Type B pancreatic cell (in vitro differentiated cells): ENCODE data around the gene ATL3. TPM values are rescaled to one million over a fixed set of nuclear protein-coding genes. Genes with fewer than 3 reads are reported as not detected.

Experiments used
- DNase-seq: peaks from one replicate; pipeline ENCODE4 v3.0.0; 2021; ENCODE audit warnings: mixed read lengths; ENCODE audit not compliant: unreplicated experiment; ENCODE audit errors: extremely low spot score
- H3K27ac Mint-ChIP-seq: 2 replicates; pipeline ENCODE4 v1.8.0; 2021; ENCODE audit warnings: mild to moderate bottlenecking, mixed read lengths
- H3K27me3 Mint-ChIP-seq: 2 replicates; pipeline ENCODE4 v1.8.0; 2021; ENCODE audit warnings: mixed read lengths
- H3K36me3 Mint-ChIP-seq: 2 replicates; pipeline ENCODE4 v1.8.0; 2021; ENCODE audit warnings: mixed read lengths
- H3K4me1 Mint-ChIP-seq: one replicate; pipeline ENCODE4 v1.8.0; 2021; ENCODE audit warnings: mixed read lengths; ENCODE audit not compliant: unreplicated experiment
- H3K4me3 Mint-ChIP-seq: 2 replicates; pipeline ENCODE4 v1.8.0; 2021; ENCODE audit warnings: mild to moderate bottlenecking, mixed read lengths
- H3K9me3 Mint-ChIP-seq: 2 replicates; pipeline ENCODE4 v1.8.0; 2021; ENCODE audit warnings: mixed read lengths
- CTCF ChIP-seq: fragments of 200-600 bp; sonication (generic); conservative IDR thresholded peaks from 2 replicates; pipeline ENCODE4 v1.5.0; 2021; ENCODE audit warnings: antibody characterized with exemption, mild to moderate bottlenecking
- total RNA-seq: library from RNA; stranded (reverse); gene quantifications from 2 replicates; pipeline ENCODE4 v1.2.1, GENCODE V29; 2021; ENCODE audit warnings: low replicate concordance

ATL3 gene
- total RNA-seq, 1 donor from 2014 or later: 21.6 TPM

GRCh38 chr11:63616953-63617352 is 54.2 kb downstream of the ATL3 start:
- H3K4me1 Mint-ChIP-seq: peaks cover 14% of the 10 kb centered on the region
- H3K27me3 Mint-ChIP-seq: peaks cover 12% of the 10 kb centered on the region
- TF ChIP-seq CTCF: no peak
- H3K36me3 Mint-ChIP-seq: no peaks in the 10 kb centered on the region
- H3K4me3 Mint-ChIP-seq: no peak overlapping the region
- no peak overlapping the region for H3K27ac Mint-ChIP-seq
- H3K9me3 Mint-ChIP-seq: no peaks in the 10 kb centered on the region
- DNase-seq: no peak

GRCh38 chr11:63614136-63614671 is 57.0 kb downstream of the ATL3 start, which contains the start of gene PLAAT3:
Gene PLAAT3, minus strand, starts transcription at chr11:63614433. Its CDS starts 419 bp downstream, at chr11:63614014.
- peak within 1 kb of the TSS; percentile 82 for H3K27ac Mint-ChIP-seq
- no peak for DNase-seq
- H3K36me3 Mint-ChIP-seq: no peaks in the 10 kb centered on the region
- no peak for TF ChIP-seq CTCF
- no peaks in the 10 kb centered on the region for H3K9me3 Mint-ChIP-seq
- H3K4me3 Mint-ChIP-seq: peak within 1 kb of the TSS; percentile 88
- peaks cover 15% of the 10 kb centered on the region for H3K27me3 Mint-ChIP-seq
- peaks cover 22% of the 10 kb centered on the region for H3K4me1 Mint-ChIP-seq

- Mint-ChIP-seq H3K27ac (peak overlapping the region; percentile 82), H3K27me3 (peaks cover 15% of the 10 kb centered on the region), H3K4me3 (peak overlapping the region; percentile 88), H3K36me3 (no peaks in the 10 kb centered on the region), H3K9me3 (no peaks in the 10 kb centered on the region), H3K4me1 (peaks cover 26% of the 10 kb centered on the region)
- no peak for TF ChIP-seq CTCF
- no peak for DNase-seq
Measured at GRCh38 chr11:63613517-63614135, 57.5 kb downstream of the ATL3 start.

- Mint-ChIP-seq H3K4me1 (peaks cover 25% of the 10 kb centered on the region), H3K9me3 (no peaks in the 10 kb centered on the region), H3K36me3 (no peaks in the 10 kb centered on the region), H3K4me3 (peak overlapping the region; percentile 88), H3K27ac (no peak overlapping the region), H3K27me3 (peaks cover 15% of the 10 kb centered on the region)
- TF ChIP-seq CTCF: no peak
- DNase-seq: no peak
Measured at GRCh38 chr11:63612181-63612580, 59.0 kb downstream of the ATL3 start.

- H3K9me3 Mint-ChIP-seq: no peaks in the 10 kb centered on the region
- peaks cover 15% of the 10 kb centered on the region for H3K27me3 Mint-ChIP-seq
- no peaks in the 10 kb centered on the region for H3K36me3 Mint-ChIP-seq
- peaks cover 25% of the 10 kb centered on the region for H3K4me1 Mint-ChIP-seq
- H3K4me3 Mint-ChIP-seq: peak overlapping the region; percentile 66
- DNase-seq: no peak
- peak overlapping the region; percentile 52 for H3K27ac Mint-ChIP-seq
- TF ChIP-seq CTCF: peak; percentile 35
Measured at GRCh38 chr11:63611395-63611747, 59.8 kb downstream of the ATL3 start.
